ENCODE data around the gene SMIM13. TPM values are rescaled to one million over a fixed set of nuclear protein-coding genes. Genes with fewer than 3 reads are reported as not detected.

SMIM13 gene
- total RNA-seq, 1 experiment from 2014 or later: 16.3 TPM

DNA sequence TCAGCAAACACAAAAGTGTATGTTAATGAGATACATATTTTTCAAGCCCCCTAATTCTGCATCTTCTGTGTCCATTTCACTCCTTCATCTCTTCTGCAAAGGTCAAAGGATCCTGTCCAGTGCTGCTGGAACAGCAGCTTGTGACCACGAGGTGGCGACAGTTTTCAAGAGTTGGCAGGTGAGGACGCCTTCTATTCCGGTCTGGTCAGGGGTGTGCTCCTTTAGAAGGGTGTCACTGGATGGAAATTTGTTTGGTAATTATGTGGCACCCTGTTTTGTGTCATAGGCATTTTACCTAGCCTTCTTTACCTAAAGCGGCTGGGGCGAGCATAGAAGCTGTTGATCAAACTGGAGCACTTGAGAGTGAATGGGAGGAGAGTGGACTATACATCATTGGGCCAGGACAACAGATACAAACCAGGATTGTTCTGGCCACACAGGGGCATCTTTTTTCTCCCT is 50.8 kb downstream of the SMIM13 start:
- Histone ChIP-seq H3K4me3 (no peak overlapping the region), H3K27ac (no peak overlapping the region), H3K27me3 (no peaks in the 10 kb centered on the region), H3K36me3 (no peaks in the 10 kb centered on the region), H3K9me3 (replicated peaks) (no peaks in the 10 kb centered on the region), H3K4me1 (no peaks in the 10 kb centered on the region)
- DNase-seq: peak; percentile 57 to 71

DNA sequence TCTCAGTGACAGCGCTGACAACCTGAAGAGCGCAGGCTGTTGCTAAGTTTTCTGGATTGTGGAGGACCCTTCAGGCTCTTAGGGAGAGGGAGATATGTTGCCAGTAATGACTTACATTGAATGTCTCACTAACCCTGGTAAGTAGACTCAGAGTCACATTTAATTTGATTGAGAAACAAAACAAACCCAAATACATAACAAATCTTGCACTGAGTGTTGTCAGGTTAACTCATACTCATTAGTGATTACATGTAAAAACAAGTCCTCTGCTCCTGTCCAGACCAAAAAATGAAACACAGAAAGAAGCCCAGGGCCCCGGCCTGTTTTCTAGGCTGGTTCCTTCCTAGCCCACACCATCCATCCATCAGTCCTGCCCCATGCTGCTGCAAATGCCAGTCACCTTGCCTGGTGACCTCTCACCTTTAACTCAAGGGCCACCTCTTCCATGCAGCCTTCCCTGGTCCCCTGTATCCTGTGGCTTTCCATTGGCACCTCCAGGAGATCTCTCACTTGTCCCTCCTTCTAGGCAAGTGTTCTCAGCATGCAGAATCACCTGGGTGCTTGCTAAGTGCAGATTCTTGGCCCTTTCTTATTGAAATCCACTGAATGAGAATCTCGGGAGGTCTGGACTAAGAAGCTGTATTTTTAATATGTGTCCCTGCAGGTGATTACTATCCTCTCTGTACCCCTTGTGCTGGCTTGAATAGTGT is 52.6 kb downstream of the SMIM13 start:
- no peak overlapping the region for H3K27ac ChIP-seq
- no peaks in the 10 kb centered on the region for H3K36me3 ChIP-seq
- no peaks in the 10 kb centered on the region for H3K9me3 ChIP-seq (replicated peaks)
- H3K4me3 ChIP-seq: no peak overlapping the region
- no peaks in the 10 kb centered on the region for H3K4me1 ChIP-seq
- DNase-seq: no peak
- H3K27me3 ChIP-seq: no peaks in the 10 kb centered on the region

GRCh38 chr6:11149551-11149950 is 55.9 kb downstream of the SMIM13 start:
- H3K4me1 ChIP-seq: no peaks in the 10 kb centered on the region
- H3K4me3 ChIP-seq: no peak overlapping the region
- no peak for DNase-seq
- no peaks in the 10 kb centered on the region for H3K9me3 ChIP-seq (replicated peaks)
- H3K27me3 ChIP-seq: no peaks in the 10 kb centered on the region
- H3K27ac ChIP-seq: no peak overlapping the region
- no peaks in the 10 kb centered on the region for H3K36me3 ChIP-seq

DNA sequence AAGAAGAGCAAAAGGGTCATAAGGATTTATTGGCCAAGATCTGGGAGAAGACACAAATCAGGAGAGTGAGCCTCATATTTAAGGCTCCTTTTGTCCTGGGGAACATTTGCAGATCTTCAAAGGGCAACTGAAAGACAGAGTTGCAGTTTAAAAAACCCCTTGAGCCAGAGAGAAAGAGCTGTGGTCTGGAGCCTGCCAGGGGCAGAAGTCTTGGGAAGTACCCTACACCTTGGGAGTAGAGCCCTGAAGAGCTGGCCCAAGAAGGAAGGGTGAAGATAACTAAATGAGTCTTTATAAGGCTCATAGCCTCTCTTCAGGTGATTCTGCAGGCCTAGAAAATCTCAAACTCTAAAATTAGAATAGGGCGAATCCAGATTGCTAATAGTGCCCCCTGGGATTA is 57.9 kb downstream of the SMIM13 start:
- Histone ChIP-seq H3K4me1 (no peaks in the 10 kb centered on the region), H3K27ac (no peak overlapping the region), H3K9me3 (replicated peaks) (no peaks in the 10 kb centered on the region), H3K36me3 (no peaks in the 10 kb centered on the region), H3K4me3 (no peak overlapping the region), H3K27me3 (no peaks in the 10 kb centered on the region)
- DNase-seq: no peak

DNA sequence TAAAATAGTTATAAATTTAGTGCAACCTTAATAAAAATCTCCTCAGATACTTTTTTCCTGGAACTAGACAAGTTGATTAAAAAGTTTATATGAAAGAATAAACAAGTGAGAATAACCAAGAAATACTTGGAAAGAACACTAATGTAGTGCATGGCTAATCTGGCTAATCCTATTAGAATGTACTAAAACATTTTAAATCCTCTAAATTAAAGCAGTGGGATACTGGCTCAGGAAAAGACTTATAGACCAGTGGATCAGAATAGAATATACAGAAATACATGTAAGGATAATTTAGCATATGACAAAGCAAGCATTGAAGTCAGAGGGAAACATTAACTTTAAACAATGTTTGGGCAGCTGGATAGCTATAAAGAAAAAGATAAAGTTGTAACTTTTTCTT is 58.9 kb downstream of the SMIM13 start:
- Histone ChIP-seq H3K9me3 (replicated peaks) (no peaks in the 10 kb centered on the region), H3K4me1 (no peaks in the 10 kb centered on the region), H3K4me3 (no peak overlapping the region), H3K27ac (no peak overlapping the region), H3K27me3 (no peaks in the 10 kb centered on the region), H3K36me3 (no peaks in the 10 kb centered on the region)
- DNase-seq: no peak

GRCh38 chr6:11153447-11153846 is 59.8 kb downstream of the SMIM13 start:
- Histone ChIP-seq H3K27me3 (no peaks in the 10 kb centered on the region), H3K4me3 (no peak overlapping the region), H3K27ac (no peak overlapping the region), H3K4me1 (no peaks in the 10 kb centered on the region), H3K36me3 (no peaks in the 10 kb centered on the region), H3K9me3 (replicated peaks) (no peaks in the 10 kb centered on the region)
- DNase-seq: no peak

GRCh38 chr6:11155589-11155988 is 62.0 kb downstream of the SMIM13 start:
- Histone ChIP-seq H3K27ac (no peak overlapping the region), H3K4me1 (no peaks in the 10 kb centered on the region), H3K9me3 (replicated peaks) (no peaks in the 10 kb centered on the region), H3K4me3 (no peak overlapping the region), H3K36me3 (no peaks in the 10 kb centered on the region), H3K27me3 (no peaks in the 10 kb centered on the region)
- no peak for DNase-seq

- DNase-seq: no peak
- Histone ChIP-seq H3K4me1 (no peaks in the 10 kb centered on the region), H3K4me3 (no peak overlapping the region), H3K9me3 (replicated peaks) (no peaks in the 10 kb centered on the region), H3K36me3 (no peaks in the 10 kb centered on the region), H3K27me3 (no peaks in the 10 kb centered on the region), H3K27ac (no peak overlapping the region)
These were observed 66.6 kb downstream of the SMIM13 start for GRCh38 chr6:11160199-11160598.

DNA sequence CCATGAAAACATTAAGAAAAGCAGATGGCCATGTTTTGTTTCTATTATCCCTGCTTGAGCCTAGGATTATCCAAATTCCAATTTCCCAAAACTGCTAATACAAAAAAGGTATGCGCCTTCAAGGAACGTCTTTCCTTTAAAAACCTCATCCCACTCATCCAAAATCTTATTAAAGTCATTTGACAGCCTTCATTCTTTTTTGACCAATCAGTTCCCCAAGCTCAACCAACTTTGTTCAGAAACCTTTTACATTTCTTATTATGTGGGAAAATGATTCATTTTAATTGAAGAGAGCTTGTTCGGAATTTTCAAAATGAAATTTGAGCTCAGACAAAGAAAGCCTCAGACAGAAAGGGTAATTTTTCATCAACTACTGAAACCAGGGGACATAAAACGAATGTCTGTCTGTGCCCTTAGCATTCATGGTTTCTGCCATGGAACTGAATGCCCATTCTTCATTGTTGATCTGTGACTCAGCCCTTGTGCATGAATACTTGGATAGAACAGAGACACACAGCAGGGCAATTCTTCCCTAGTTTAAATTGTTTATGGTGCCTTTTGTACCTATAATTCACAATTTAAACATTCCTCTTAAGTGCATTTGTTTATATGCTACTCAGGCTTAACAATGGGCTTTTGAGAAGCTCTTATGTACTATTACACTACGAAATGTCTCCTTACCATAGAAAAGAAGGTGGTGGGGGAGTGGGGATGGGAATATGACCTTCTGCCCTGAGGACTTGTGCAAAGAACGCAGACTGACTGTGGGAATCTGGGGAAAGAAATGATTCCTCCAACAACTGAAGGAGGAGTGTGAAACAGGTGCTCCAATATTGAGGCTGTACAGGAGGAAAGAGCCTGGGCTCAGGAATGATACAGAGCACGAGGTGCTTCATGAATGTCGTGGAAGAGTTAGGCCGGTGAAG is 67.7 kb downstream of the SMIM13 start:
- Histone ChIP-seq H3K27me3 (no peaks in the 10 kb centered on the region), H3K4me1 (no peaks in the 10 kb centered on the region), H3K9me3 (replicated peaks) (no peaks in the 10 kb centered on the region), H3K27ac (no peak overlapping the region), H3K36me3 (no peaks in the 10 kb centered on the region), H3K4me3 (no peak overlapping the region)
- DNase-seq: no peak

DNA sequence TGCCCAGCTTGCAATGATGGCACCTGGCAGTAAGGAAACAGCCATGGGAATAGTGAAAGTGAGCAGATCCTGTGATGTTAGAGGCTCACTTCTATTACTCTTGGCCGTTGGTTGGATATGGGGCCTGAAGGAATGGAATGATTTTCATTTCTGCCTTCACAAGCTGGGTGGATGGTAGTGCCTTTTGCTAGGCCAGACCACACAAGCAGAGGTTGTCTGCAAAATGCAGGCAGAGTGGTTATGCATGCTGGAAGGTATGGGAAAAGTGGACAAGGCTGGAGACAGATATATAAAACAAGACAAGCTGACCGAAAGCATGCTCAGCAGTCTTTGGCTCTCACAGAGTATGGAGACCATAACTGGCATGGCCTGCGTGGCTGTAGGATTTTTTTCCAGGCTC is 68.6 kb downstream of the SMIM13 start:
- H3K9me3 ChIP-seq (replicated peaks): no peaks in the 10 kb centered on the region
- H3K27me3 ChIP-seq: no peaks in the 10 kb centered on the region
- no peaks in the 10 kb centered on the region for H3K4me1 ChIP-seq
- DNase-seq: no peak
- no peaks in the 10 kb centered on the region for H3K36me3 ChIP-seq
- no peak overlapping the region for H3K4me3 ChIP-seq
- no peak overlapping the region for H3K27ac ChIP-seq

GRCh38 chr6:11163932-11164331 is 70.3 kb downstream of the SMIM13 start:
- no peaks in the 10 kb centered on the region for H3K9me3 ChIP-seq (replicated peaks)
- DNase-seq: no peak
- H3K36me3 ChIP-seq: no peaks in the 10 kb centered on the region
- H3K4me3 ChIP-seq: no peak overlapping the region
- H3K27me3 ChIP-seq: no peaks in the 10 kb centered on the region
- H3K4me1 ChIP-seq: no peaks in the 10 kb centered on the region
- H3K27ac ChIP-seq: no peak overlapping the region

GRCh38 chr6:11164717-11165646 is 71.3 kb downstream of the SMIM13 start:
- H3K9me3 ChIP-seq (replicated peaks): no peaks in the 10 kb centered on the region
- no peaks in the 10 kb centered on the region for H3K36me3 ChIP-seq
- no peak overlapping the region for H3K4me3 ChIP-seq
- no peaks in the 10 kb centered on the region for H3K27me3 ChIP-seq
- H3K27ac ChIP-seq: no peak overlapping the region
- no peaks in the 10 kb centered on the region for H3K4me1 ChIP-seq
- no peak for DNase-seq

- Histone ChIP-seq H3K4me3 (no peak overlapping the region), H3K9me3 (replicated peaks) (no peaks in the 10 kb centered on the region)
- DNase-seq: no peak
These were observed 73.3 kb downstream of the SMIM13 start for GRCh38 chr6:11166948-11167347.

DNA sequence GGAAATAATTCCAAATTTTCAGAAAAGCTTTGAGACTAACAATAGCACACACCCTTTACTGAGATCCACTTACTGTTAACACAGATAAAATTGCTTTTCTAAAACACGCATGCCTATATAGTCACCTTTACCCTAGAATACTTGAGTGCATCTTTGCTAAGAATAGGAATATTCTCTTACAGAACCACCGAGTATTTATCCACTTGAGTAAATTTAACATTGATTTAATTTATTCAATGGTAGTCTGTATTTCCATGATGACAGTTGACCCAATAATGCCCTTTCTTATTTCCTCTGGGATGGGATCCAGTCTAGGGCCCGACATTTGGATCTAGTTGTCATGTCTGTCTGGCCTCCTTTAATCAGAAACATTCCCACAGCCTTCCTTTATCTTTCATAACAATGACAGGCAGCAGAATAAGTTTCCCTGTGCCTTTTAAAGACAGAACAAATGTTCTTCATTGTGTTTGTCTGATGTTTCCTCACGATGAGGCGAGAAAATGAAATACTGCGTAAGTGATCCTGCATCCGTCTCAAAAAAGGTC is 74.5 kb downstream of the SMIM13 start:
- no peaks in the 10 kb centered on the region for H3K27me3 ChIP-seq
- H3K4me1 ChIP-seq: no peaks in the 10 kb centered on the region
- no peak for DNase-seq
- no peak overlapping the region for H3K27ac ChIP-seq
- H3K9me3 ChIP-seq (replicated peaks): no peaks in the 10 kb centered on the region
- no peaks in the 10 kb centered on the region for H3K36me3 ChIP-seq
- no peak overlapping the region for H3K4me3 ChIP-seq

More at GRCh38 chr6:11166948-11167347, 73.3 kb downstream of the SMIM13 start:
- Histone ChIP-seq H3K4me1 (no peaks in the 10 kb centered on the region), H3K36me3 (no peaks in the 10 kb centered on the region), H3K27me3 (no peaks in the 10 kb centered on the region), H3K27ac (no peak overlapping the region)
